GM23338 (cell line): Measurements from ENCODE around the gene ARSI. TPM values are rescaled to one million over a fixed set of nuclear protein-coding genes. Genes with fewer than 3 reads are reported as not detected.

Source experiments
- ATAC-seq: fragments of 200-7000 bp; cut with Tn5 transposase; 3 replicates; pipeline ENCODE4 v1.9.1; 2020
- DNase-seq: peaks from one replicate; pipeline ENCODE4 v3.0.0-alpha.2; 2015; ENCODE audit warnings: low spot score
- H2AFZ ChIP-seq: fragments of 200-600 bp; sonication (generic); 2 replicates; pipeline ENCODE4 v1.8.0; 2016; ENCODE audit warnings: antibody characterized with exemption, mild to moderate bottlenecking, moderate library complexity
- H3F3A ChIP-seq: fragments of 200-600 bp; sonication (generic); replicated peaks from 2 replicates; pipeline ENCODE4 v1.8.0; 2017; ENCODE audit warnings: antibody characterized with exemption, mixed run types, low read depth
- H3K27ac ChIP-seq: fragments of 200-600 bp; sonication (generic); 2 replicates; pipeline ENCODE4 v1.6.1; 2016; ENCODE audit warnings: low read depth
- H3K27me3 ChIP-seq: fragments of 200-600 bp; sonication (generic); 2 replicates; pipeline ENCODE4 v1.8.0; 2016; ENCODE audit warnings: mild to moderate bottlenecking, mixed run types, moderate library complexity; ENCODE audit not compliant: insufficient read depth
- H3K36me3 ChIP-seq: fragments of 200-600 bp; sonication (generic); 2 replicates; pipeline ENCODE4 v1.8.0; 2016; ENCODE audit warnings: mild to moderate bottlenecking; ENCODE audit not compliant: insufficient read depth
- H3K4me1 ChIP-seq: fragments of 200-600 bp; sonication (generic); 2 replicates; pipeline ENCODE4 v1.8.0; 2016; ENCODE audit warnings: mild to moderate bottlenecking, moderate library complexity; ENCODE audit not compliant: insufficient read depth
- H3K4me2 ChIP-seq: fragments of 200-600 bp; sonication (generic); 2 replicates; pipeline ENCODE4 v1.7.1; 2017; ENCODE audit warnings: mixed run types
- H3K4me3 ChIP-seq: fragments of 200-600 bp; sonication (generic); 2 replicates; pipeline ENCODE4 v1.6.1; 2016; ENCODE audit warnings: mixed run types
- H3K79me2 ChIP-seq: fragments of 200-600 bp; sonication (generic); replicated peaks from 2 replicates; pipeline ENCODE4 v1.8.0; 2017; ENCODE audit warnings: mild to moderate bottlenecking; ENCODE audit not compliant: insufficient read depth
- H3K9me2 ChIP-seq: fragments of 200-600 bp; sonication (generic); 2 replicates; pipeline ENCODE4 v1.8.0; 2017; ENCODE audit not compliant: insufficient read depth
- H4K20me1 ChIP-seq: fragments of 200-600 bp; sonication (generic); replicated peaks from 2 replicates; pipeline ENCODE4 v1.8.0; 2017; ENCODE audit warnings: mild to moderate bottlenecking; ENCODE audit not compliant: insufficient read depth
- H3K27ac Mint-ChIP-seq: 2 replicates; pipeline ENCODE4 v1.8.0; 2020; ENCODE audit warnings: inconsistent platforms, mild to moderate bottlenecking, moderate library complexity, mixed read lengths
- H3K27me3 Mint-ChIP-seq: 3 replicates; pipeline ENCODE4 v1.8.0; 2022; ENCODE audit warnings: low read depth, mild to moderate bottlenecking, moderate library complexity, mixed read lengths, inconsistent platforms; ENCODE audit not compliant: insufficient read depth, poor library complexity
- H3K36me3 Mint-ChIP-seq: 3 replicates; pipeline ENCODE4 v1.8.0; 2021; ENCODE audit warnings: low read depth, mild to moderate bottlenecking, inconsistent platforms, moderate library complexity, mixed read lengths
- H3K4me1 Mint-ChIP-seq: 3 replicates; pipeline ENCODE4 v1.8.0; 2020; ENCODE audit warnings: mild to moderate bottlenecking, inconsistent platforms, mixed read lengths
- H3K4me3 Mint-ChIP-seq: 3 replicates; pipeline ENCODE4 v1.8.0; 2021; ENCODE audit warnings: moderate library complexity, mild to moderate bottlenecking, inconsistent platforms, mixed read lengths
- H3K9me3 Mint-ChIP-seq: 3 replicates; pipeline ENCODE4 v1.8.0; 2020; ENCODE audit warnings: moderate library complexity, mild to moderate bottlenecking, inconsistent platforms, mixed read lengths
- CREB1 ChIP-seq: fragments of 250-450 bp; sonication (Bioruptor Pico); IDR thresholded peaks from 2 replicates; pipeline ENCODE4 v1.5.0; 2020; ENCODE audit warnings: low read depth, mild to moderate bottlenecking, moderate library complexity
- EZH2 ChIP-seq: fragments of 200-600 bp; sonication (generic); IDR thresholded peaks from one replicate; pipeline ENCODE4 v1.8.0; 2017; ENCODE audit warnings: antibody characterized with exemption, mild to moderate bottlenecking, low read depth; ENCODE audit not compliant: unreplicated experiment
- EZH2phosphoT487 ChIP-seq: fragments of 200-600 bp; sonication (generic); IDR thresholded peaks from one replicate; pipeline ENCODE4 v1.8.1; 2018; ENCODE audit warnings: antibody characterized with exemption; ENCODE audit not compliant: unreplicated experiment
- JUNB ChIP-seq: IDR thresholded peaks from one replicate; pipeline ENCODE4 v1.6.1; 2016; ENCODE audit warnings: antibody characterized with exemption; ENCODE audit not compliant: unreplicated experiment
- NANOG ChIP-seq: IDR thresholded peaks from 2 replicates; pipeline ENCODE4 v1.6.1; 2016; ENCODE audit warnings: antibody characterized with exemption, borderline replicate concordance
- ZNF331 ChIP-seq: fragments of 250-450 bp; sonication (Bioruptor Pico); IDR thresholded peaks from 2 replicates; pipeline ENCODE4 v1.5.0; 2020; ENCODE audit warnings: low read depth, mild to moderate bottlenecking, moderate library complexity
- polyA plus RNA-seq: library from polyadenylated mRNA; unstranded; fragments of >200 nt; fragmentation: Nextera tagmentation; extraction: Ambion mirVana; gene quantifications from 2 replicates; pipeline ENCODE4 v1.2.1, GENCODE V29; 2016
- total RNA-seq: library from RNA; depleted of rRNA; stranded (reverse); fragments of >200 nt; shearing (Covaris generic); gene quantifications from 2 replicates; pipeline ENCODE4 v1.2.3, GENCODE V29; 2014
- TF ChIP-seq, protein P1 (sequence below): fragments of 250-450 bp; sonication (Bioruptor Pico); IDR thresholded peaks from 2 replicates; pipeline ENCODE4 v1.5.0; 2020; ENCODE audit warnings: mild to moderate bottlenecking, moderate library complexity
- TF ChIP-seq, protein P2 (sequence below), 2 experiments: fragments of 200-600 bp in 1 of 2; sonication (generic) in 1 of 2; conservative IDR thresholded peaks; 2 replicates each; pipeline versions ENCODE4 v1.5.1 to v1.6.1; 2016 to 2017; ENCODE audit warnings: antibody characterized with exemption in 2 of 2, low read depth in 2 of 2, mild to moderate bottlenecking in 2 of 2, moderate library complexity in 1 of 2
- TF ChIP-seq, protein P3 (sequence below): IDR thresholded peaks from 2 replicates; pipeline ENCODE4 v1.6.1; 2016; ENCODE audit warnings: antibody characterized with exemption

ARSI gene
- total and polyA plus RNA-seq, 2 experiments from 2014 or later = 0.99 to 6.9 TPM

DNA sequence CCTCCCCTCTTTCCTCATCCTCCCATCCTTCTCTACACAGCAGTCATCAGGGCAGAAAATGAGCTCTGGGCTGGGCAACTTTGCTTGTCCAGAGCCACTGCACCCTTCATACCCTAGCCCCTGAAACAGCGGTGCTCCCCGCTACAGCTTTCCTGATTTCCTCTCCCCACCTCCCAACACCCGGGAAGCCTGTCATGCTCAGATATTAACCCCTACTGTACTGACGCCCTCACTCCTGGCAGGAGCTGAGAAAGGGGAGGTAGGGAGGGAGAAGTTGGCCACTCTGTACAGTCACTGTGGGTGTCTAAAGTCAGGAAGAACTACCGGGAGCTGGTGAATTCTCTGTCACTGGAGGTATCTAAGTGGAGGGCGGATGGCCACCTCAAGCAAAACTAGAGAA, 13.9 kb downstream of the ARSI start (continued):
- TF ChIP-seq, protein P1, sequence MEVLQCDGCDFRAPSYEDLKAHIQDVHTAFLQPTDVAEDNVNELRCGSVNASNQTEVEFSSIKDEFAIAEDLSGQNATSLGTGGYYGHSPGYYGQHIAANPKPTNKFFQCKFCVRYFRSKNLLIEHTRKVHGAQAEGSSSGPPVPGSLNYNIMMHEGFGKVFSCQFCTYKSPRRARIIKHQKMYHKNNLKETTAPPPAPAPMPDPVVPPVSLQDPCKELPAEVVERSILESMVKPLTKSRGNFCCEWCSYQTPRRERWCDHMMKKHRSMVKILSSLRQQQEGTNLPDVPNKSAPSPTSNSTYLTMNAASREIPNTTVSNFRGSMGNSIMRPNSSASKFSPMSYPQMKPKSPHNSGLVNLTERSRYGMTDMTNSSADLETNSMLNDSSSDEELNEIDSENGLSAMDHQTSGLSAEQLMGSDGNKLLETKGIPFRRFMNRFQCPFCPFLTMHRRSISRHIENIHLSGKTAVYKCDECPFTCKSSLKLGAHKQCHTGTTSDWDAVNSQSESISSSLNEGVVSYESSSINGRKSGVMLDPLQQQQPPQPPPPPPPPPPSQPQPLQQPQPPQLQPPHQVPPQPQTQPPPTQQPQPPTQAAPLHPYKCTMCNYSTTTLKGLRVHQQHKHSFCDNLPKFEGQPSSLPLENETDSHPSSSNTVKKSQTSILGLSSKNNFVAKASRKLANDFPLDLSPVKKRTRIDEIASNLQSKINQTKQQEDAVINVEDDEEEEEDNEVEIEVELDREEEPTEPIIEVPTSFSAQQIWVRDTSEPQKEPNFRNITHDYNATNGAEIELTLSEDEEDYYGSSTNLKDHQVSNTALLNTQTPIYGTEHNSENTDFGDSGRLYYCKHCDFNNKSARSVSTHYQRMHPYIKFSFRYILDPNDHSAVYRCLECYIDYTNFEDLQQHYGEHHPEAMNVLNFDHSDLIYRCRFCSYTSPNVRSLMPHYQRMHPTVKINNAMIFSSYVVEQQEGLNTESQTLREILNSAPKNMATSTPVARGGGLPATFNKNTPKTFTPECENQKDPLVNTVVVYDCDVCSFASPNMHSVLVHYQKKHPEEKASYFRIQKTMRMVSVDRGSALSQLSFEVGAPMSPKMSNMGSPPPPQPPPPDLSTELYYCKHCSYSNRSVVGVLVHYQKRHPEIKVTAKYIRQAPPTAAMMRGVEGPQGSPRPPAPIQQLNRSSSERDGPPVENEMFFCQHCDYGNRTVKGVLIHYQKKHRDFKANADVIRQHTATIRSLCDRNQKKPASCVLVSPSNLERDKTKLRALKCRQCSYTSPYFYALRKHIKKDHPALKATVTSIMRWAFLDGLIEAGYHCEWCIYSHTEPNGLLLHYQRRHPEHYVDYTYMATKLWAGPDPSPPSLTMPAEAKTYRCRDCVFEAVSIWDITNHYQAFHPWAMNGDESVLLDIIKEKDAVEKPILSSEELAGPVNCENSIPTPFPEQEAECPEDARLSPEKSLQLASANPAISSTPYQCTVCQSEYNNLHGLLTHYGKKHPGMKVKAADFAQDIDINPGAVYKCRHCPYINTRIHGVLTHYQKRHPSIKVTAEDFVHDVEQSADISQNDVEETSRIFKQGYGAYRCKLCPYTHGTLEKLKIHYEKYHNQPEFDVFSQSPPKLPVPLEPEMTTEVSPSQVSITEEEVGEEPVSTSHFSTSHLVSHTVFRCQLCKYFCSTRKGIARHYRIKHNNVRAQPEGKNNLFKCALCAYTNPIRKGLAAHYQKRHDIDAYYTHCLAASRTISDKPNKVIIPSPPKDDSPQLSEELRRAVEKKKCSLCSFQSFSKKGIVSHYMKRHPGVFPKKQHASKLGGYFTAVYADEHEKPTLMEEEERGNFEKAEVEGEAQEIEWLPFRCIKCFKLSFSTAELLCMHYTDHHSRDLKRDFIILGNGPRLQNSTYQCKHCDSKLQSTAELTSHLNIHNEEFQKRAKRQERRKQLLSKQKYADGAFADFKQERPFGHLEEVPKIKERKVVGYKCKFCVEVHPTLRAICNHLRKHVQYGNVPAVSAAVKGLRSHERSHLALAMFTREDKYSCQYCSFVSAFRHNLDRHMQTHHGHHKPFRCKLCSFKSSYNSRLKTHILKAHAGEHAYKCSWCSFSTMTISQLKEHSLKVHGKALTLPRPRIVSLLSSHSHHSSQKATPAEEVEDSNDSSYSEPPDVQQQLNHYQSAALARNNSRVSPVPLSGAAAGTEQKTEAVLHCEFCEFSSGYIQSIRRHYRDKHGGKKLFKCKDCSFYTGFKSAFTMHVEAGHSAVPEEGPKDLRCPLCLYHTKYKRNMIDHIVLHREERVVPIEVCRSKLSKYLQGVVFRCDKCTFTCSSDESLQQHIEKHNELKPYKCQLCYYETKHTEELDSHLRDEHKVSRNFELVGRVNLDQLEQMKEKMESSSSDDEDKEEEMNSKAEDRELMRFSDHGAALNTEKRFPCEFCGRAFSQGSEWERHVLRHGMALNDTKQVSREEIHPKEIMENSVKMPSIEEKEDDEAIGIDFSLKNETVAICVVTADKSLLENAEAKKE = no peak
- TF ChIP-seq, protein P2, sequence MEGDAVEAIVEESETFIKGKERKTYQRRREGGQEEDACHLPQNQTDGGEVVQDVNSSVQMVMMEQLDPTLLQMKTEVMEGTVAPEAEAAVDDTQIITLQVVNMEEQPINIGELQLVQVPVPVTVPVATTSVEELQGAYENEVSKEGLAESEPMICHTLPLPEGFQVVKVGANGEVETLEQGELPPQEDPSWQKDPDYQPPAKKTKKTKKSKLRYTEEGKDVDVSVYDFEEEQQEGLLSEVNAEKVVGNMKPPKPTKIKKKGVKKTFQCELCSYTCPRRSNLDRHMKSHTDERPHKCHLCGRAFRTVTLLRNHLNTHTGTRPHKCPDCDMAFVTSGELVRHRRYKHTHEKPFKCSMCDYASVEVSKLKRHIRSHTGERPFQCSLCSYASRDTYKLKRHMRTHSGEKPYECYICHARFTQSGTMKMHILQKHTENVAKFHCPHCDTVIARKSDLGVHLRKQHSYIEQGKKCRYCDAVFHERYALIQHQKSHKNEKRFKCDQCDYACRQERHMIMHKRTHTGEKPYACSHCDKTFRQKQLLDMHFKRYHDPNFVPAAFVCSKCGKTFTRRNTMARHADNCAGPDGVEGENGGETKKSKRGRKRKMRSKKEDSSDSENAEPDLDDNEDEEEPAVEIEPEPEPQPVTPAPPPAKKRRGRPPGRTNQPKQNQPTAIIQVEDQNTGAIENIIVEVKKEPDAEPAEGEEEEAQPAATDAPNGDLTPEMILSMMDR (conservative IDR thresholded peaks at IDR 0.05; ENCODE audit: low read depth in 2 of 2) = no peak
- no peak for TF ChIP-seq CREB1 (CRISPR knock-in tag)
- no peak for TF ChIP-seq NANOG
- no peak for TF ChIP-seq JUNB
- TF ChIP-seq ZNF331 (CRISPR knock-in tag) = no peak
- TF ChIP-seq EZH2phosphoT487 = no peak

DNA sequence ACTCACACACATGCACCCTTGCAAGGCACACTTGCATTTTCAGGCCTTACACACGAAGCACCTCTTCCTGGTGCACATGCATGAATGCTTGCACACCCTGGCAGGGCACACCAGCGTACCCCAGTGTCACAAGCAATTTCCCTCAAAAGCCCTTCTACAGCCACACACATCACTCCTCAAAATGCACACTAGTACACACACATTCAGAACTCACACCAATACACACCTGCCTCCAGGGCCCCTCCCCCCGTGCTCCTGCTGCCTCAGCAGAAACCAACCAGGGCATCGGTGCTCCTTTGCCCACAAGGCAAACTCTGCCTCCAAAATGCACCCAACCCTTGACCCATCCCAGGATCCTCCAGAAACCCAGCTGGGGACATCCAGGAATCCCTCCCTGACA, 14.3 kb downstream of the ARSI start:
- H3K27ac Mint-ChIP-seq = no peak overlapping the region
- Histone ChIP-seq H3F3A (no peaks in the 10 kb centered on the region), H3K9me2 (no peaks in the 10 kb centered on the region), H3K4me3 (no peak overlapping the region), H4K20me1 (no peaks in the 10 kb centered on the region), H3K27ac (no peak overlapping the region), H2AFZ (no peak overlapping the region), H3K4me2 (no peak overlapping the region), H3K79me2 (no peaks in the 10 kb centered on the region), H3K27me3 (no peaks in the 10 kb centered on the region), H3K36me3 (no peaks in the 10 kb centered on the region), H3K4me1 (no peaks in the 10 kb centered on the region)
- peaks cover 14% of the 10 kb centered on the region for H3K4me1 Mint-ChIP-seq
- H3K36me3 Mint-ChIP-seq = no peaks in the 10 kb centered on the region; the same call in 2 of the 3 replicates
- ATAC-seq = no peak
- DNase-seq = no peak
- TF ChIP-seq, protein P3, sequence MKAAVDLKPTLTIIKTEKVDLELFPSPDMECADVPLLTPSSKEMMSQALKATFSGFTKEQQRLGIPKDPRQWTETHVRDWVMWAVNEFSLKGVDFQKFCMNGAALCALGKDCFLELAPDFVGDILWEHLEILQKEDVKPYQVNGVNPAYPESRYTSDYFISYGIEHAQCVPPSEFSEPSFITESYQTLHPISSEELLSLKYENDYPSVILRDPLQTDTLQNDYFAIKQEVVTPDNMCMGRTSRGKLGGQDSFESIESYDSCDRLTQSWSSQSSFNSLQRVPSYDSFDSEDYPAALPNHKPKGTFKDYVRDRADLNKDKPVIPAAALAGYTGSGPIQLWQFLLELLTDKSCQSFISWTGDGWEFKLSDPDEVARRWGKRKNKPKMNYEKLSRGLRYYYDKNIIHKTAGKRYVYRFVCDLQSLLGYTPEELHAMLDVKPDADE = no peak
- TF ChIP-seq, protein P2 (conservative IDR thresholded peaks at IDR 0.05; ENCODE audit: low read depth in 2 of 2) = no peak
- TF ChIP-seq EZH2phosphoT487 (no peak), EZH2 (no peak)
- H3K27me3 Mint-ChIP-seq = peaks cover 11% of the 10 kb centered on the region
- H3K9me3 Mint-ChIP-seq = no peaks in the 10 kb centered on the region
- H3K4me3 Mint-ChIP-seq = no peak overlapping the region
